Prostate gland (tissue), 2 donors: ENCODE results near the gene VPS37D. TPM values are rescaled to one million over a fixed set of nuclear protein-coding genes. Genes with fewer than 3 reads are reported as not detected.
"Not testable (repeated sequence)": the region's sequence is repeated elsewhere in the genome, so short reads cannot be mapped to it uniquely, and the experiment has no call there.

Experiments used
- DNase-seq: peaks from one replicate; pipeline ENCODE4 v3.0.0-alpha.2; 2019; ENCODE audit warnings: low spot score
- H3K27ac ChIP-seq, 2 donors: fragments of 200-600 bp; sonication (generic); 2 replicates each; pipeline ENCODE4 v1.5.1; 2017 to 2019
- H3K27me3 ChIP-seq: fragments of 200-600 bp; sonication (generic); replicated peaks from 2 replicates; pipeline ENCODE4 v1.5.1; 2019; ENCODE audit not compliant: insufficient read depth
- H3K36me3 ChIP-seq, 2 donors: fragments of 200-600 bp; sonication (generic); 1 replicate in 1 of 2; 2 replicates in 1 of 2; pipeline versions ENCODE4 v1.5.1 to v1.8.1; 2017 to 2019
- H3K4me1 ChIP-seq: fragments of 200-600 bp; sonication (generic); replicated peaks from 2 replicates; pipeline ENCODE4 v1.5.1; 2019
- H3K4me3 ChIP-seq, 2 donors: fragments of 200-600 bp; sonication (generic); 2 replicates each; pipeline ENCODE4 v1.5.1; 2017 to 2019
- H3K9me3 ChIP-seq: fragments of 200-600 bp; sonication (generic); 2 replicates; pipeline ENCODE4 v1.5.1; 2017
- POLR2A ChIP-seq: fragments of 450-650 bp; IDR thresholded peaks from one replicate; pipeline ENCODE4 v1.6.1; 2016; ENCODE audit warnings: antibody characterized with exemption, mild to moderate bottlenecking
- POLR2AphosphoS5 ChIP-seq: sonication (generic); formaldehyde crosslinking; IDR thresholded peaks from one replicate; pipeline ENCODE4 v1.6.1; 2017; ENCODE audit warnings: antibody characterized with exemption
- WGBS: methylation state at CpG from one replicate; pipeline ENCODE4 v1.1.5; 2018; 5-methylcytosine and 5-hydroxymethylcytosine counted together
- intact Hi-C: fragments of 100-400 bp; cut with DNase I; formaldehyde crosslinking; loops from one replicate; pipeline ENCODE4 v1.14.2; 2022
- total RNA-seq, 2 donors: library from RNA; depleted of rRNA; stranded (reverse); fragments of >200 nt; gene quantifications; one replicate each; pipeline ENCODE4 v1.1.0, GENCODE V29; 2016
- TF ChIP-seq, protein P1 (sequence below), 4 experiments: fragments of 200-600 bp in 2 of 4; fragments of 450-650 bp in 2 of 4; sonication (generic) in 2 of 4; IDR thresholded peaks; 1 replicate in 3 of 4; 2 replicates in 1 of 4; pipeline ENCODE4 v1.5.1; 2016 to 2019; ENCODE audit warnings: antibody characterized with exemption in 4 of 4, mild to moderate bottlenecking in 2 of 4, moderate library complexity in 2 of 4

Gene VPS37D
- total RNA-seq, 2 donors from 2014 or later: 6.0 to 19.5 TPM

GRCh38 chr7:73649576-73649975 is 18.1 kb upstream of the VPS37D start:
- intact Hi-C loops: no loop called here

GRCh38 chr7:73650524-73650923 is 17.1 kb upstream of the VPS37D start:
- 69% methylated on average over 5 of the region's 5 CpGs for WGBS
- peaks cover 3% of the 10 kb centered on the region for H3K27me3 ChIP-seq
- TF ChIP-seq, protein P1, sequence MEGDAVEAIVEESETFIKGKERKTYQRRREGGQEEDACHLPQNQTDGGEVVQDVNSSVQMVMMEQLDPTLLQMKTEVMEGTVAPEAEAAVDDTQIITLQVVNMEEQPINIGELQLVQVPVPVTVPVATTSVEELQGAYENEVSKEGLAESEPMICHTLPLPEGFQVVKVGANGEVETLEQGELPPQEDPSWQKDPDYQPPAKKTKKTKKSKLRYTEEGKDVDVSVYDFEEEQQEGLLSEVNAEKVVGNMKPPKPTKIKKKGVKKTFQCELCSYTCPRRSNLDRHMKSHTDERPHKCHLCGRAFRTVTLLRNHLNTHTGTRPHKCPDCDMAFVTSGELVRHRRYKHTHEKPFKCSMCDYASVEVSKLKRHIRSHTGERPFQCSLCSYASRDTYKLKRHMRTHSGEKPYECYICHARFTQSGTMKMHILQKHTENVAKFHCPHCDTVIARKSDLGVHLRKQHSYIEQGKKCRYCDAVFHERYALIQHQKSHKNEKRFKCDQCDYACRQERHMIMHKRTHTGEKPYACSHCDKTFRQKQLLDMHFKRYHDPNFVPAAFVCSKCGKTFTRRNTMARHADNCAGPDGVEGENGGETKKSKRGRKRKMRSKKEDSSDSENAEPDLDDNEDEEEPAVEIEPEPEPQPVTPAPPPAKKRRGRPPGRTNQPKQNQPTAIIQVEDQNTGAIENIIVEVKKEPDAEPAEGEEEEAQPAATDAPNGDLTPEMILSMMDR (IDR thresholded peaks at IDR 0.05): no peak
- no peak for TF ChIP-seq POLR2AphosphoS5
- DNase-seq: no peak
- H3K27ac ChIP-seq: no peak overlapping the region
- H3K9me3 ChIP-seq: no peaks in the 10 kb centered on the region
- no peak overlapping the region for H3K4me3 ChIP-seq
- H3K36me3 ChIP-seq: no peaks in the 10 kb centered on the region
- H3K4me1 ChIP-seq: no peaks in the 10 kb centered on the region
- intact Hi-C loops: no loop called here

More at GRCh38 chr7:73649576-73649975, 18.1 kb upstream of the VPS37D start:
- Histone ChIP-seq H3K4me3 (no peak overlapping the region), H3K4me1 (no peaks in the 10 kb centered on the region), H3K27me3 (peaks cover 3% of the 10 kb centered on the region), H3K27ac (no peak overlapping the region), H3K36me3 (no peaks in the 10 kb centered on the region), H3K9me3 (no peaks in the 10 kb centered on the region)
- TF ChIP-seq POLR2AphosphoS5 (no peak), POLR2A (no peak)
- TF ChIP-seq, protein P1 (IDR thresholded peaks at IDR 0.05): no peak
- WGBS: 58% methylated on average over 9 of the region's 9 CpGs
- DNase-seq: no peak

GRCh38 chr7:73652541-73652949 is 15.1 kb upstream of the VPS37D start:
- Histone ChIP-seq H3K4me1 (no peaks in the 10 kb centered on the region), H3K4me3 (no peak overlapping the region), H3K27ac (no peak overlapping the region), H3K9me3 (no peaks in the 10 kb centered on the region), H3K27me3 (no peaks in the 10 kb centered on the region), H3K36me3 (no peaks in the 10 kb centered on the region)
- 65% methylated on average over 11 of the region's 11 CpGs for WGBS
- TF ChIP-seq POLR2AphosphoS5: no peak
- TF ChIP-seq POLR2A: no peak
- TF ChIP-seq, protein P1 (IDR thresholded peaks at IDR 0.05): no peak
- DNase-seq: no peak
- intact Hi-C loops: no loop called here

DNA sequence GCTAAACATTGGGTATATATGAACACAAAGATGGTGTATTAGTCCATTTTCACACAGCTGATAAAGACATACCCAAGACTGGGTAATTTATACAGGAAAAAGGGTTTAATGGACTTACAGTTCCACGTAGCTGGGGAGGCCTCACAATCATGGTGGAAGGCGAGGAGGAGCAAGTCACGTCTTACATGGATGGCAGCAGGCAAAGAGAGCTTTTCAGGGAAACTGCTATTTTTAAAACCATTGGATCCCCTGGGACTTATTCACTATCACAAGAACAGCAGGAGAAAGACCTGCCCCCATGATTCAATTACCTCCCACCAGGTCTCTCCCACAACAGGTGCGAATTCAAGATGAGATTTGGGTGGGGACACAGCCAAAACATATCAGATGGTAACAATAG is 12.3 kb upstream of the VPS37D start:
- DNase-seq, H3K27me3 ChIP-seq, H3K36me3 ChIP-seq, H3K4me1 ChIP-seq, H3K27ac ChIP-seq, H3K4me3 ChIP-seq, H3K9me3 ChIP-seq, intact Hi-C loops: not testable (repeated sequence)
- WGBS: 90% methylated on average over 4 of the region's 4 CpGs

DNA sequence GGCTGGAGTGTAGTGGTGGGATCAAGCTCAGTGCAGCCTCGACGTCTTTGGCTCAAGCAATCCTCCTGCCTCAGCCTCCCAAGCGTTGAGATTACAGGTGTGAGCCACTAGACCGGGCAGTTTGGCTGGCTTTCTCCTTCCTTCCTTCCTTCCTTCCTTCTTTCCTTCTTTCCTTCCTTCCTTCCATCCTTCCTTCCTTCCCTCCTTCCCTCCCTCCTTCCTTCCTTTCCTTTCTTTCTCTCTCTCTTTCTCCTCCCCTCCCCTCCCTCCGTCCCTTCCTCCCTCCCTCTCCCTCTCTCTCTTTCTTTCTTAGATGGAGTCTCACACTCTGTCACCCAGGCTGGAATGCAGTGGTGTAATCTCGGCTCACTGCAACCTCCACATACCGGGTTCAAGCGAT is 7.6 kb upstream of the VPS37D start:
- intact Hi-C loops: no loop called here
- no peaks in the 10 kb centered on the region for H3K27me3 ChIP-seq
- DNase-seq: no peak
- no peak overlapping the region for H3K27ac ChIP-seq
- no peak overlapping the region for H3K4me3 ChIP-seq
- H3K4me1 ChIP-seq: no peaks in the 10 kb centered on the region
- no peaks in the 10 kb centered on the region for H3K36me3 ChIP-seq
- TF ChIP-seq, protein P1 (IDR thresholded peaks at IDR 0.05): no peak
- TF ChIP-seq POLR2AphosphoS5 (no peak), POLR2A (no peak)
- H3K9me3 ChIP-seq: no peaks in the 10 kb centered on the region
- 64% methylated on average over 8 of the region's 8 CpGs for WGBS

DNA sequence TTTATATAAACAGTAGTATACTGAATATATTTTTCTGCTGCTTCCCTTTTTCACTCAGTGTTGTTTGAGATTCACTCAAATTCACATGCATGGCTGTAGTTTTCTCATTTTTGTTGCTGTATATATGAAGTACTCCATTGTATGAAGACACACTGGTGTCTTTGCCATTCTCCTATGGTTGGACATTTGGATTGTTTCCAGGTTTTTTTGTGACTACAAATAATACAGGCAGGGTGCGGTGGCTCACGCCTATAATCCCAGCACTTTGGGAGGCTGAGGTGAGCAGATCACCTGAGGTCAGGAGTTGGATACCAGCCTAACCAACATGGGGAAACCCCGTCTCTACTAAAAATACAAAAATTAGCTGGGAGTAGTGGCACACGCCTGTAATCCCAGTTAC is 7.0 kb upstream of the VPS37D start:
- intact Hi-C loops, H3K27me3 ChIP-seq: not testable (repeated sequence)

More for the DNA sequence above, 7.0 kb upstream of the VPS37D start:
- WGBS: 52% methylated on average over 4 of the region's 4 CpGs
- not testable (repeated sequence) for H3K4me3 ChIP-seq, H3K4me1 ChIP-seq, H3K9me3 ChIP-seq, H3K27ac ChIP-seq, H3K36me3 ChIP-seq, DNase-seq
